NCI-H2107 treated with DMSO at 0.1 percent for 48 hours (cell line): ENCODE measurements around the gene CGNL1.

Experiments
- DNase-seq: peaks from one replicate; lab custom pipeline; 2025; ENCODE audit not compliant: unreplicated experiment; lab: John Stamatoyannopoulos, UW

CGNL1 gene

GRCh38 chr15:57563416-57563815, 187.1 kb downstream of the CGNL1 start:
- no peak for DNase-seq

- DNase-seq = peak; percentile 17
Observed at GRCh38 chr15:57565311-57565710, 189.0 kb downstream of the CGNL1 start.

- no peak for DNase-seq
Observed at GRCh38 chr15:57566834-57567233, 190.5 kb downstream of the CGNL1 start.

DNA sequence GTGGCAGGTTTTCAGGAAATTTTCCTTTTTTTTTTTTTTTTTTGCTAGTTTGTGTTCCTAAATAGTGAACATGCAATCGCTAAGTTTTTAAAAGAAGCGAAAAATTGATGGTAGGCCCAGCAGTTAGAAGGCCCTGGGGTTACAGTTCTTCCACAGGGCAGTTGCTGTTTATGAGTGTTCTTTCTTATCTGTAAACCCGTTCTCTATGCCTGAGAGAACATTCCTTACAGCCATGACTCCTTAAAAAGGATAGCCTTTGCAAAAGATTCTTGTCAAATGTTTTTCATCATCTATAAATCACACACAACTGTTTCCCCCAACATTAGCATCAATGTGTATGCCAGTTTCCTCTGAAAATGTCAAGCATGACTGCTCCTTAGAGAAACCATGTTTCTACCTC, 191.6 kb downstream of the CGNL1 start:
- DNase-seq = no peak

GRCh38 chr15:57568299-57568698, 192.0 kb downstream of the CGNL1 start:
- DNase-seq = peak; percentile 41

- no peak for DNase-seq
Observed at GRCh38 chr15:57570340-57570739, 194.0 kb downstream of the CGNL1 start.

DNA sequence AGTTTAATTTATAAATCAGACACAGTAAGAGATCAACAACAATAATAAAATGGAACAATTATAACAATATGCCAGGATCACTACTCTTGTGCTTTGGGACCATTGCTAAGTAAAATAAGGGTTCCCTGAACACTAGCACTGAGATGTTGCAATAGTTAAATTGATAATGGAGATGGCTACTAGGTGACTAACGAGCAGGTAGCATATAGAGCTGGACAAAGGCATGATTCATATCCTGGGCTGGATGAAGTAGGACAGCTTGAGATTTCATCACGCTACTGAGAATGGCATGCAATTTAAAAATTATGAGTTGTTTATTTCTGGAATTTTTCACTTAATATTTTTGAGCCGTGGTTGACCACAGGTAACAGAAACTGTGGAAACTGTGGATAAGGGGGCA, 194.7 kb downstream of the CGNL1 start:
- no peak for DNase-seq

- no peak for DNase-seq
Observed at GRCh38 chr15:57571725-57572124, 195.4 kb downstream of the CGNL1 start.

DNA sequence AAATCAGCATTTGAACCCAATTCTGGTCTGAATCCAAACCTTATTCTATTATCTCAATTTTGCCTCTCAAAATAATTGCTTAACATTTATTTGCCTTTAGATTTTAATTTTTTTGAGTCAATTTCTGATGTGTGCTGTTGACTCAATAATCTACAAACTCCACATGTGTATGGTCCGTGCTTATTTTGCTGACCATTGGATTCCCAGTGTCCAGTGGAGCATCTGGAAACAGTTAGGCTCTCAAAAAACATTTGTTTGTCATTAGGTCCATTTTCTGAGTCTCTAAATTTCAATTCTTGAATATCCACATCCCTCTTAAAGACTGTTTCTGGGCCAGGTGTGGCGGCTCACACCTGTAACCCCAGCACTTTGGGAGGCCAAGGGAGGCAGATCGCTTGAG, 196.2 kb downstream of the CGNL1 start:
- DNase-seq = no peak

- DNase-seq = no peak
Observed at GRCh38 chr15:57573151-57573550, 196.8 kb downstream of the CGNL1 start.

DNA sequence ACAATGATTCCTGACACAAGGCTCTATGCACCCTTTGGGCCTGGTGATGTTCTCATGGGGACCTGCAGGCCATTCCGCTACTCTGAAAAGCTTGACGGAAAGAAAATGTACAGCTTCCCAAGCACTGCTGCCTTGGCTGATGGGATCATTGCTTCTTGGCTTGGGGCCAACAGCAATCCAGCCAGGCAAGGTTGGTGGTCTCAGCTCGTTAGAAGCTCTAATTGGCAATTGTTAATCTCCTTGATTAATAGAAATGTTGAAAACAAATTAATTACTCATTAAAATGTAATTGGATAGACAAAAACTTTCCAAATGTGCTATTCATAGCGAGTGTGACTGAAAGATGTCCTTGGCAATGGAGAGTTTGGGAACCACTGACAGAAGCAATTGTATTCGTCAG, 199.1 kb downstream of the CGNL1 start:
- no peak for DNase-seq

GRCh38 chr15:57578288-57578900, 202.1 kb downstream of the CGNL1 start:
- no peak for DNase-seq

- DNase-seq = no peak
Observed at GRCh38 chr15:57580428-57580827, 204.1 kb downstream of the CGNL1 start.

GRCh38 chr15:57580866-57581265, 204.6 kb downstream of the CGNL1 start:
- no peak for DNase-seq

DNA sequence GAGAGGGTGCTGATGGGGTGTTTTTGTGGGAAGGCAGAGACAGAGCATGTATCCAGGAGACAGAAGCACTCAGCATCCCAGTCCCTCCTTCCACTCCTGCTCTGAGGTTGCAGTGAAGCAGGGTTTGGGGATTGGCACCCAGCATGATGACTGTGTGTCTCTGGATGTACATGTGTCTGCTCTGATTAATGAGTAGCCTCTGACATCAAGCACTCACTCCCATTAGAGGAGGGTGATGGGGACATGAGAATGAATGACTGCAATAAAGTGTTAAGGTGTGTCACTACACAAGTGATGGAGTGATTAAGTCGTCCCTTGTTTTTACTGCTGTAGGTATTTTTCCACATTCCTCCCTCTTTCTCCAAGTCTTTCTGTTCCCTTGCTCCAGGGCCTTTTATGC, 205.8 kb downstream of the CGNL1 start:
- DNase-seq = no peak

DNA sequence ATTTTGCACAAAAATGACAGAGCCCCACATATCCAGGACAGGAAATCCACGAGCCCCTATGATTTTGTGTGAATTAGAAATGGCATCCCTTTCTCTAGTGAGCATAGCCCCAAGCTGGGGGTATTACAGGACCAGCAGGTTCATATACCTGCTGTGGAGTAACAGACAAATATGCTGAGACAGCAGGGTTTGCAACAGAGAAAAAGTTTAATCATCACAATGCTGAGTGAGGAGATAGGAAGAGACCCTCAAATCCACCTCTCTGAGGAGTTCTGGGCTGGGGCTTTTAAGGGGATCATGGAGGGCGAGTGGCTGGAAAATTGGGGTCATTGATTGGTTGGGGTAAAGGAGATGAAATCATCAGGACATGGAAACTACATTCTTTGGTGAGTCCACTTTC, 207.0 kb downstream of the CGNL1 start:
- no peak for DNase-seq

- no peak for DNase-seq
Observed at GRCh38 chr15:57583720-57584119, 207.4 kb downstream of the CGNL1 start.

- DNase-seq = no peak
Observed at GRCh38 chr15:57586661-57587424, 210.5 kb downstream of the CGNL1 start.

- DNase-seq = no peak
Observed at GRCh38 chr15:57589281-57589680, 213.0 kb downstream of the CGNL1 start.

- DNase-seq = no peak
Observed at GRCh38 chr15:57589754-57590153, 213.4 kb downstream of the CGNL1 start.

- no peak for DNase-seq
Observed at GRCh38 chr15:57591237-57591821, 215.0 kb downstream of the CGNL1 start.

DNA sequence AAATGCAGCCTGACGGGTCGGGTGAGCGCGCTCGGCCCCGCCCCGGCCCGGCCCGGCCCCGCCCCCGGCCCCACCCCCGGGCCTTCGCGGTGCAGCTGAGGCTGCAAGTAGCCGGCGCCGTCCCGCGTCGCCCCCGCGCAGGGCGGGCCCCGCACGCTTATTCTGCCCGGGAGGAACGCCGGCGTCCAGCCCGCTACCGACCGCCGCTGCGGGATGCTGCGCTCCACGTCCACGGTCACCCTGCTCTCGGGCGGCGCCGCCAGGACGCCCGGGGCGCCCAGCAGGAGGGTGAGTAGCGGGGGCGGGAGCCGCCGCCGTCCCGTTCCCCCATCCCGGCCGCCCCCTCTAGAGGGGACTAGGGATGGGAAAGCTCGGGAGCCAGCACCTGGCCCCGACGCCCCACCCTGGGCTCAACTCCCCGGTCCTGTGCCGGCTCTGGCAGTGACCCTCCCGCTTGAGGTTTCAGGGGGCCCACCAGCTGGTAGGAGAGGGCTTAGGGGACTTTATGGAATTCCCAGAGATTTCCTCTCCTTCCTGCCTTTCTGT, 215.6 kb downstream of the CGNL1 start, which contains the start of gene MYZAP:
TSS of gene MYZAP (plus strand) at position 83 of the 546 bp plus-strand sequence. CDS start at position 214, 131 bp downstream.
- DNase-seq = no peak
